SU-DHL-6 (cell line): ENCODE results near the gene OR10A7.

ENCODE experiments used
- H2AFZ ChIP-seq: fragments of 200-600 bp; sonication (generic); 2 replicates; pipeline ENCODE4 v1.6.1; 2014; ENCODE audit warnings: low read depth, mild to moderate bottlenecking, moderate library complexity, mixed read lengths, antibody characterized with exemption, low read length; ENCODE audit not compliant: severe bottlenecking
- H3F3A ChIP-seq: fragments of 200-600 bp; shearing (Covaris generic); 2 replicates; pipeline ENCODE4 v1.6.0; 2016; ENCODE audit warnings: antibody characterized with exemption, mild to moderate bottlenecking; ENCODE audit not compliant: insufficient read depth
- H3K27ac ChIP-seq: fragments of 200-600 bp; sonication (generic); 2 replicates; pipeline ENCODE4 v1.5.1; 2016; ENCODE audit warnings: low read depth, mild to moderate bottlenecking, low read length, moderate library complexity, mixed read lengths
- H3K27me3 ChIP-seq: fragments of 200-600 bp; sonication (generic), shearing (Covaris generic); 2 replicates; pipeline ENCODE4 v1.6.0; 2014; ENCODE audit warnings: mild to moderate bottlenecking, low read length
- H3K36me3 ChIP-seq: fragments of 200-600 bp; sonication (generic); 2 replicates; pipeline ENCODE4 v1.6.1; 2014; ENCODE audit warnings: mild to moderate bottlenecking, low read length, mixed read lengths
- H3K4me2 ChIP-seq: fragments of 300-600, 200-600 bp; shearing (Covaris generic), sonication (generic); 2 replicates; pipeline ENCODE4 v1.6.0; 2014; ENCODE audit warnings: low read length, low read depth, mild to moderate bottlenecking; ENCODE audit not compliant: poor library complexity, severe bottlenecking
- H3K4me3 ChIP-seq: fragments of 200-600 bp; sonication (generic); 2 replicates; pipeline ENCODE4 v1.5.1; 2014; ENCODE audit warnings: antibody characterized with exemption, low read length, mild to moderate bottlenecking, mixed read lengths; ENCODE audit not compliant: insufficient read depth, poor library complexity, severe bottlenecking
- H3K79me2 ChIP-seq: fragments of 200-600 bp; sonication (generic); 2 replicates; pipeline ENCODE4 v1.6.1; 2014; ENCODE audit warnings: mild to moderate bottlenecking, low read length, moderate library complexity; ENCODE audit not compliant: insufficient read depth
- H3K9ac ChIP-seq: fragments of 200-600 bp; sonication (generic); 2 replicates; pipeline ENCODE4 v1.7.0; 2014; ENCODE audit warnings: mild to moderate bottlenecking, low read length
- H3K9me2 ChIP-seq: fragments of 200-600 bp; sonication (generic); replicated peaks from 2 replicates; pipeline ENCODE4 v1.6.1; 2014; ENCODE audit warnings: low read length; ENCODE audit not compliant: insufficient read depth
- H3K9me3 ChIP-seq: fragments of 200-600 bp; sonication (generic); 2 replicates; pipeline ENCODE4 v1.6.1; 2014; ENCODE audit warnings: low read length, mixed read lengths; ENCODE audit not compliant: insufficient read depth
- H4K20me1 ChIP-seq: fragments of 200-600 bp; sonication (generic); 2 replicates; pipeline ENCODE4 v1.6.1; 2014; ENCODE audit warnings: low read depth, mild to moderate bottlenecking, antibody characterized with exemption, low read length, moderate library complexity, mixed read lengths
- EZH2phosphoT487 ChIP-seq: fragments of 200-600 bp; sonication (generic), shearing (Covaris generic); conservative IDR thresholded peaks from 2 replicates; pipeline ENCODE4 v1.6.1; 2018; ENCODE audit warnings: mild to moderate bottlenecking, antibody characterized with exemption, low read length, moderate library complexity, mixed read lengths
- TF ChIP-seq, protein P1 (sequence below): fragments of 200-600 bp; sonication (generic); IDR thresholded peaks from one replicate; pipeline ENCODE4 v1.5.1; 2017; ENCODE audit warnings: antibody characterized with exemption, mild to moderate bottlenecking, low read length, moderate library complexity; ENCODE audit not compliant: insufficient read depth, poor library complexity, severe bottlenecking

Gene OR10A7

DNA sequence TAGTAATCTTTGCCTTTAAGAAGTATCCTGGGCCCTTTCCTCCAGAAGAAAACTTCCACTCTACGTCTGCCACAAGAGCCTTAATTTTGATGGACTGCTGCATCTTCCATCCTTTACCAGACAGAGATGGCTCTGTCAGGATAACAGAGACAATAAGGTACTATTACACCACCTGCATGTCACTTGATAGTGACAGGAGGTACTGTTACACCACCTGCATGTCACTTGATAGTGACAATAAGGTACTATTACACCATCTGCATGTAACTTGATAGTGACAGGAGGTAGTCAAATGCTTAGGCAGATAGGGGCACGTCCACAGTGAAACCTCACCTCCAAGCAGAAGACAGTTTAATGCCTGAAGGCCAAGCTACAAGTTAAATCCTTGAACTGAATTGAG is 37.5 kb downstream of the OR10A7 start:
- H3K4me3 ChIP-seq = no peak overlapping the region
- no peaks in the 10 kb centered on the region for H3K79me2 ChIP-seq
- H3K27ac ChIP-seq = no peak overlapping the region
- no peaks in the 10 kb centered on the region for H3K27me3 ChIP-seq
- H2AFZ ChIP-seq = no peak overlapping the region
- H3K9ac ChIP-seq = no peak overlapping the region
- H3K9me2 ChIP-seq = no peaks in the 10 kb centered on the region
- H3K4me2 ChIP-seq = no peak overlapping the region
- H3F3A ChIP-seq = no peaks in the 10 kb centered on the region
- H4K20me1 ChIP-seq = no peaks in the 10 kb centered on the region
- no peaks in the 10 kb centered on the region for H3K36me3 ChIP-seq
- H3K9me3 ChIP-seq = no peaks in the 10 kb centered on the region
- TF ChIP-seq, protein P1, sequence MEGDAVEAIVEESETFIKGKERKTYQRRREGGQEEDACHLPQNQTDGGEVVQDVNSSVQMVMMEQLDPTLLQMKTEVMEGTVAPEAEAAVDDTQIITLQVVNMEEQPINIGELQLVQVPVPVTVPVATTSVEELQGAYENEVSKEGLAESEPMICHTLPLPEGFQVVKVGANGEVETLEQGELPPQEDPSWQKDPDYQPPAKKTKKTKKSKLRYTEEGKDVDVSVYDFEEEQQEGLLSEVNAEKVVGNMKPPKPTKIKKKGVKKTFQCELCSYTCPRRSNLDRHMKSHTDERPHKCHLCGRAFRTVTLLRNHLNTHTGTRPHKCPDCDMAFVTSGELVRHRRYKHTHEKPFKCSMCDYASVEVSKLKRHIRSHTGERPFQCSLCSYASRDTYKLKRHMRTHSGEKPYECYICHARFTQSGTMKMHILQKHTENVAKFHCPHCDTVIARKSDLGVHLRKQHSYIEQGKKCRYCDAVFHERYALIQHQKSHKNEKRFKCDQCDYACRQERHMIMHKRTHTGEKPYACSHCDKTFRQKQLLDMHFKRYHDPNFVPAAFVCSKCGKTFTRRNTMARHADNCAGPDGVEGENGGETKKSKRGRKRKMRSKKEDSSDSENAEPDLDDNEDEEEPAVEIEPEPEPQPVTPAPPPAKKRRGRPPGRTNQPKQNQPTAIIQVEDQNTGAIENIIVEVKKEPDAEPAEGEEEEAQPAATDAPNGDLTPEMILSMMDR = no peak
- TF ChIP-seq EZH2phosphoT487 = no peak
